HEK293 (cell line): Measurements from ENCODE around the gene WAS.

Experiments used
- BCL6B ChIP-seq: fragments of 450-650 bp; formaldehyde crosslinking; IDR thresholded peaks from 2 replicates; pipeline ENCODE4 v1.5.1; 2017; ENCODE audit warnings: missing biosample characterization, missing genetic modification characterization
- CTCF ChIP-seq: fragments of 450-650 bp; formaldehyde crosslinking; IDR thresholded peaks from 2 replicates; pipeline ENCODE4 v1.5.1; 2016; ENCODE audit warnings: missing biosample characterization, missing genetic modification characterization
- TCF7L2 ChIP-seq: IDR thresholded peaks from 2 replicates; pipeline ENCODE4 v1.6.1; 2011; ENCODE audit warnings: low read depth, mild to moderate bottlenecking, inconsistent platforms, low read length, moderate library complexity, borderline replicate concordance
- ZNF184 ChIP-seq: fragments of 450-650 bp; IDR thresholded peaks from 2 replicates; pipeline ENCODE4 v1.5.1; 2018; ENCODE audit warnings: missing biosample characterization, mild to moderate bottlenecking, missing genetic modification characterization
- ZNF239 ChIP-seq: fragments of 450-650 bp; formaldehyde crosslinking; IDR thresholded peaks from 2 replicates; pipeline ENCODE4 v1.5.1; 2016; ENCODE audit warnings: missing biosample characterization, missing genetic modification characterization
- ZNF24 ChIP-seq: fragments of 450-650 bp; formaldehyde crosslinking; IDR thresholded peaks from 2 replicates; pipeline ENCODE4 v1.5.1; 2016; ENCODE audit warnings: missing biosample characterization, missing genetic modification characterization
- ZNF660 ChIP-seq: fragments of 450-650 bp; IDR thresholded peaks from 2 replicates; pipeline ENCODE4 v1.5.1; 2018; ENCODE audit warnings: missing biosample characterization, mild to moderate bottlenecking, missing genetic modification characterization
- ZNF830 ChIP-seq: fragments of 450-650 bp; IDR thresholded peaks from 2 replicates; pipeline ENCODE4 v1.5.0; 2018; ENCODE audit warnings: missing biosample characterization, missing genetic modification characterization, low read depth, mild to moderate bottlenecking, moderate library complexity
- ZXDB ChIP-seq: fragments of 450-650 bp; formaldehyde crosslinking; IDR thresholded peaks from 2 replicates; pipeline ENCODE4 v1.5.1; 2016; ENCODE audit warnings: missing biosample characterization, missing genetic modification characterization
- TF ChIP-seq, protein P1 (sequence below): fragments of 450-650 bp; formaldehyde crosslinking; IDR thresholded peaks from 2 replicates; pipeline ENCODE4 v1.5.1; 2017; ENCODE audit warnings: missing biosample characterization, missing genetic modification characterization
- TF ChIP-seq, protein P2 (sequence below): fragments of 450-650 bp; formaldehyde crosslinking; IDR thresholded peaks from 2 replicates; pipeline ENCODE4 v1.5.1; 2016; ENCODE audit warnings: missing biosample characterization, missing genetic modification characterization, low read depth
- TF ChIP-seq, protein P3 (sequence below): fragments of 450-650 bp; formaldehyde crosslinking; IDR thresholded peaks from 2 replicates; pipeline ENCODE4 v1.5.1; 2016; ENCODE audit warnings: missing biosample characterization, missing genetic modification characterization, low read depth
- TF ChIP-seq, protein P4 (sequence below): fragments of 450-650 bp; formaldehyde crosslinking; IDR thresholded peaks from 2 replicates; pipeline ENCODE4 v1.5.1; 2016; ENCODE audit warnings: missing biosample characterization, missing genetic modification characterization

DNA sequence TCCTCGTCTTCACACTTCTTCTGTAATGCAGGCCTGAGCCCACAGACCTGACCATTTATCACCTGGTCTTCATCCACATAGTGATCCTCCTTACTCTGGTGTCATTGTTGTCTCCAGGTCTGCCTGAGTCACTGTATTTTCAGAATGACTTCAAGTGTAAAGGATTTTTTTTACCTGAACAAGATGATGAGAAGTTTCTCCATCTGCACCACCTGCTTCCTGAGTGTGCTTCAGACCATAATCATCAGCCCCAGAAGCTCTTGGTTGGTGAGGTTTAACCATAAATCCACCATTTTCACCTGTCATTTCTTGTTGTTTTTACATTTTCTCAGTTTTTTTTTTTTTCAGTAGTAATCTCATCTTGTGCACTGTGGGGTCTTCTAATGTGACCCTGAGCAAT lies 47.3 kb upstream of the WAS start:
- TF ChIP-seq, protein P1, sequence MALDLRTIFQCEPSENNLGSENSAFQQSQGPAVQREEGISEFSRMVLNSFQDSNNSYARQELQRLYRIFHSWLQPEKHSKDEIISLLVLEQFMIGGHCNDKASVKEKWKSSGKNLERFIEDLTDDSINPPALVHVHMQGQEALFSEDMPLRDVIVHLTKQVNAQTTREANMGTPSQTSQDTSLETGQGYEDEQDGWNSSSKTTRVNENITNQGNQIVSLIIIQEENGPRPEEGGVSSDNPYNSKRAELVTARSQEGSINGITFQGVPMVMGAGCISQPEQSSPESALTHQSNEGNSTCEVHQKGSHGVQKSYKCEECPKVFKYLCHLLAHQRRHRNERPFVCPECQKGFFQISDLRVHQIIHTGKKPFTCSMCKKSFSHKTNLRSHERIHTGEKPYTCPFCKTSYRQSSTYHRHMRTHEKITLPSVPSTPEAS, result no peak
- TF ChIP-seq ZNF24 (tag by site-specific recombination) (no peak), CTCF (tag by site-specific recombination) (no peak), ZNF660 (tag by site-specific recombination) (no peak), ZNF830 (tag by site-specific recombination) (no peak), ZXDB (tag by site-specific recombination) (no peak), TCF7L2 (no peak), ZNF239 (tag by site-specific recombination) (no peak), BCL6B (tag by site-specific recombination) (no peak), ZNF184 (tag by site-specific recombination) (no peak)
- TF ChIP-seq, protein P2, sequence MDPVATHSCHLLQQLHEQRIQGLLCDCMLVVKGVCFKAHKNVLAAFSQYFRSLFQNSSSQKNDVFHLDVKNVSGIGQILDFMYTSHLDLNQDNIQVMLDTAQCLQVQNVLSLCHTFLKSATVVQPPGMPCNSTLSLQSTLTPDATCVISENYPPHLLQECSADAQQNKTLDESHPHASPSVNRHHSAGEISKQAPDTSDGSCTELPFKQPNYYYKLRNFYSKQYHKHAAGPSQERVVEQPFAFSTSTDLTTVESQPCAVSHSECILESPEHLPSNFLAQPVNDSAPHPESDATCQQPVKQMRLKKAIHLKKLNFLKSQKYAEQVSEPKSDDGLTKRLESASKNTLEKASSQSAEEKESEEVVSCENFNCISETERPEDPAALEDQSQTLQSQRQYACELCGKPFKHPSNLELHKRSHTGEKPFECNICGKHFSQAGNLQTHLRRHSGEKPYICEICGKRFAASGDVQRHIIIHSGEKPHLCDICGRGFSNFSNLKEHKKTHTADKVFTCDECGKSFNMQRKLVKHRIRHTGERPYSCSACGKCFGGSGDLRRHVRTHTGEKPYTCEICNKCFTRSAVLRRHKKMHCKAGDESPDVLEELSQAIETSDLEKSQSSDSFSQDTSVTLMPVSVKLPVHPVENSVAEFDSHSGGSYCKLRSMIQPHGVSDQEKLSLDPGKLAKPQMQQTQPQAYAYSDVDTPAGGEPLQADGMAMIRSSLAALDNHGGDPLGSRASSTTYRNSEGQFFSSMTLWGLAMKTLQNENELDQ (tag by site-specific recombination), result no peak
- TF ChIP-seq, protein P3, sequence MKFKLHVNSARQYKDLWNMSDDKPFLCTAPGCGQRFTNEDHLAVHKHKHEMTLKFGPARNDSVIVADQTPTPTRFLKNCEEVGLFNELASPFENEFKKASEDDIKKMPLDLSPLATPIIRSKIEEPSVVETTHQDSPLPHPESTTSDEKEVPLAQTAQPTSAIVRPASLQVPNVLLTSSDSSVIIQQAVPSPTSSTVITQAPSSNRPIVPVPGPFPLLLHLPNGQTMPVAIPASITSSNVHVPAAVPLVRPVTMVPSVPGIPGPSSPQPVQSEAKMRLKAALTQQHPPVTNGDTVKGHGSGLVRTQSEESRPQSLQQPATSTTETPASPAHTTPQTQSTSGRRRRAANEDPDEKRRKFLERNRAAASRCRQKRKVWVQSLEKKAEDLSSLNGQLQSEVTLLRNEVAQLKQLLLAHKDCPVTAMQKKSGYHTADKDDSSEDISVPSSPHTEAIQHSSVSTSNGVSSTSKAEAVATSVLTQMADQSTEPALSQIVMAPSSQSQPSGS, result no peak
- TF ChIP-seq, protein P4, sequence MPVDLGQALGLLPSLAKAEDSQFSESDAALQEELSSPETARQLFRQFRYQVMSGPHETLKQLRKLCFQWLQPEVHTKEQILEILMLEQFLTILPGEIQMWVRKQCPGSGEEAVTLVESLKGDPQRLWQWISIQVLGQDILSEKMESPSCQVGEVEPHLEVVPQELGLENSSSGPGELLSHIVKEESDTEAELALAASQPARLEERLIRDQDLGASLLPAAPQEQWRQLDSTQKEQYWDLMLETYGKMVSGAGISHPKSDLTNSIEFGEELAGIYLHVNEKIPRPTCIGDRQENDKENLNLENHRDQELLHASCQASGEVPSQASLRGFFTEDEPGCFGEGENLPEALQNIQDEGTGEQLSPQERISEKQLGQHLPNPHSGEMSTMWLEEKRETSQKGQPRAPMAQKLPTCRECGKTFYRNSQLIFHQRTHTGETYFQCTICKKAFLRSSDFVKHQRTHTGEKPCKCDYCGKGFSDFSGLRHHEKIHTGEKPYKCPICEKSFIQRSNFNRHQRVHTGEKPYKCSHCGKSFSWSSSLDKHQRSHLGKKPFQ (tag by site-specific recombination), result no peak
